Skeletal muscle tissue (tissue), 4 donors: ENCODE results near the gene RNF183. TPM values are rescaled to one million over a fixed set of nuclear protein-coding genes. Genes with fewer than 3 reads are reported as not detected.
"Not testable (repeated sequence)": the region's sequence is repeated elsewhere in the genome, so short reads cannot be mapped to it uniquely, and the experiment has no call there.

Source experiments
- H3K27ac ChIP-seq: one replicate; pipeline ENCODE4 v1.7.0; 2013; ENCODE audit warnings: mild to moderate bottlenecking, low read depth, low read length, inconsistent platforms
- H3K27me3 ChIP-seq, 3 donors: one replicate each; pipeline ENCODE4 v1.7.0; 2013; ENCODE audit warnings: low read length in 3 of 3; ENCODE audit not compliant: control insufficient read depth in 3 of 3, insufficient read depth in 3 of 3
- H3K36me3 ChIP-seq, 3 donors: one replicate each; pipeline ENCODE4 v1.7.0; 2013; ENCODE audit warnings: low read length in 3 of 3; ENCODE audit not compliant: control insufficient read depth in 3 of 3, insufficient read depth in 3 of 3
- H3K4me1 ChIP-seq, 3 donors: one replicate each; pipeline ENCODE4 v1.7.0; 2013; ENCODE audit warnings: low read length in 3 of 3, mild to moderate bottlenecking in 3 of 3; ENCODE audit not compliant: control insufficient read depth in 3 of 3, insufficient read depth in 3 of 3
- H3K4me3 ChIP-seq, 3 donors: one replicate each; pipeline ENCODE4 v1.7.0; 2013; ENCODE audit warnings: low read length in 3 of 3
- H3K9ac ChIP-seq, 3 donors: one replicate each; pipeline ENCODE4 v1.7.0; 2013; ENCODE audit warnings: low read length in 3 of 3, mild to moderate bottlenecking in 3 of 3, moderate library complexity in 2 of 3, low read depth in 1 of 3
- H3K9me3 ChIP-seq, 3 donors: one replicate each; pipeline ENCODE4 v1.7.0; 2013; ENCODE audit warnings: low read length in 3 of 3; ENCODE audit not compliant: control insufficient read depth in 3 of 3
- total RNA-seq: library from RNA; depleted of rRNA; stranded (reverse); fragments of >200 nt; gene quantifications from one replicate; pipeline ENCODE4 v1.2.3, GENCODE V29; 2014
- donor health status: Osteomylitis.

The RNF183 gene
- total RNA-seq, 1 donor from 2014 or later = not detected

- Histone ChIP-seq H3K9ac (no peak overlapping the region), H3K4me1 (no peaks in the 10 kb centered on the region), H3K9me3 (no peaks in the 10 kb centered on the region), H3K27ac (no peak overlapping the region), H3K27me3 (no peaks in the 10 kb centered on the region), H3K4me3 (no peak overlapping the region), H3K36me3 (no peaks in the 10 kb centered on the region)
Observed at GRCh38 chr9:113301548-113301947, 1.6 kb downstream of the RNF183 start.

GRCh38 chr9:113299800-113300292 is 3.3 kb downstream of the RNF183 start:
- peak overlapping the region in 1 of 3 donors; percentile 15 for H3K9ac ChIP-seq
- H3K36me3 ChIP-seq = no peaks in the 10 kb centered on the region
- no peaks in the 10 kb centered on the region for H3K4me1 ChIP-seq
- no peak overlapping the region for H3K4me3 ChIP-seq
- H3K27ac ChIP-seq = no peak overlapping the region
- H3K9me3 ChIP-seq = no peaks in the 10 kb centered on the region
- no peaks in the 10 kb centered on the region for H3K27me3 ChIP-seq

GRCh38 chr9:113298924-113299770 is 4.0 kb downstream of the RNF183 start:
- H3K4me1 ChIP-seq = no peaks in the 10 kb centered on the region
- no peak overlapping the region for H3K27ac ChIP-seq
- H3K9me3 ChIP-seq = no peaks in the 10 kb centered on the region
- peaks cover 0 to under 1% (median 0%) of the 10 kb centered on the region in 3 donors for H3K36me3 ChIP-seq
- H3K9ac ChIP-seq = no peak overlapping the region
- H3K4me3 ChIP-seq = no peak overlapping the region
- no peaks in the 10 kb centered on the region for H3K27me3 ChIP-seq

GRCh38 chr9:113298311-113298710 is 4.9 kb downstream of the RNF183 start:
- Histone ChIP-seq H3K36me3 (peaks cover 2 to 6% (median 3%) of the 10 kb centered on the region in 3 donors), H3K27ac (no peak overlapping the region), H3K9me3 (no peaks in the 10 kb centered on the region), H3K4me1 (no peaks in the 10 kb centered on the region), H3K4me3 (no peak overlapping the region), H3K9ac (no peak overlapping the region), H3K27me3 (no peaks in the 10 kb centered on the region)

GRCh38 chr9:113296796-113297558 is 6.2 kb downstream of the RNF183 start:
- Histone ChIP-seq H3K9me3 (no peaks in the 10 kb centered on the region), H3K4me1 (no peaks in the 10 kb centered on the region), H3K4me3 (no peak overlapping the region), H3K27ac (no peak overlapping the region), H3K9ac (no peak overlapping the region), H3K27me3 (no peaks in the 10 kb centered on the region), H3K36me3 (peaks cover 8 to 19% (median 10%) of the 10 kb centered on the region in 3 donors)

GRCh38 chr9:113296247-113296646 is 6.9 kb downstream of the RNF183 start:
- not testable (repeated sequence) for H3K27me3 ChIP-seq, H3K9ac ChIP-seq, H3K27ac ChIP-seq, H3K4me1 ChIP-seq, H3K4me3 ChIP-seq, H3K9me3 ChIP-seq
- H3K36me3 ChIP-seq = peaks cover 14 to 25% (median 17%) of the 10 kb centered on the region in 3 donors

- Histone ChIP-seq H3K9ac (no peak overlapping the region), H3K9me3 (no peaks in the 10 kb centered on the region), H3K4me3 (no peak overlapping the region), H3K27me3 (no peaks in the 10 kb centered on the region), H3K4me1 (peaks cover 0 to 2% (median 0%) of the 10 kb centered on the region in 3 donors), H3K36me3 (peaks cover 29 to 48% (median 43%) of the 10 kb centered on the region in 3 donors), H3K27ac (no peak overlapping the region)
Observed at GRCh38 chr9:113293285-113293878, 9.8 kb downstream of the RNF183 start.

GRCh38 chr9:113290052-113290607 is 13.0 kb downstream of the RNF183 start:
- H3K36me3 ChIP-seq = peaks cover 48 to 72% (median 68%) of the 10 kb centered on the region in 3 donors
- H3K27ac ChIP-seq = no peak overlapping the region
- H3K9me3 ChIP-seq = no peaks in the 10 kb centered on the region
- no peaks in the 10 kb centered on the region for H3K27me3 ChIP-seq
- H3K4me3 ChIP-seq = no peak overlapping the region
- H3K9ac ChIP-seq = no peak overlapping the region
- H3K4me1 ChIP-seq = peaks cover 0 to 2% (median 0%) of the 10 kb centered on the region in 3 donors

GRCh38 chr9:113289091-113289490 is 14.1 kb downstream of the RNF183 start:
- Histone ChIP-seq H3K4me3 (no peak overlapping the region), H3K27ac (no peak overlapping the region), H3K36me3 (peaks cover 54 to 81% (median 74%) of the 10 kb centered on the region in 3 donors), H3K27me3 (no peaks in the 10 kb centered on the region), H3K9ac (no peak overlapping the region), H3K4me1 (peaks cover 0 to 2% (median 0%) of the 10 kb centered on the region in 3 donors), H3K9me3 (no peaks in the 10 kb centered on the region)
